HUES64 (cell line): ENCODE results near the gene SNX1. TPM values are rescaled to one million over a fixed set of nuclear protein-coding genes. Genes with fewer than 3 reads are reported as not detected.
"Not testable (repeated sequence)": the region's sequence is repeated elsewhere in the genome, so short reads cannot be mapped to it uniquely, and the experiment has no call there.

Source experiments
- H3K27ac ChIP-seq: 2 replicates; pipeline ENCODE4 v1.7.0; 2013; ENCODE audit warnings: low read depth, low read length, inconsistent platforms
- H3K27me3 ChIP-seq: 2 replicates; pipeline ENCODE4 v1.6.1; 2013; ENCODE audit warnings: mild to moderate bottlenecking, low read length; ENCODE audit not compliant: insufficient read depth
- H3K36me3 ChIP-seq: 2 replicates; pipeline ENCODE4 v1.6.1; 2013; ENCODE audit warnings: mild to moderate bottlenecking, low read length; ENCODE audit not compliant: insufficient read depth
- H3K4me1 ChIP-seq: 2 replicates; pipeline ENCODE4 v1.6.1; 2013; ENCODE audit warnings: mild to moderate bottlenecking, low read length, moderate library complexity; ENCODE audit not compliant: insufficient read depth
- H3K4me3 ChIP-seq: 2 replicates; pipeline ENCODE4 v1.5.1; 2013; ENCODE audit warnings: mild to moderate bottlenecking, low read length, moderate library complexity
- H3K9ac ChIP-seq: 2 replicates; pipeline ENCODE4 v1.6.1; 2013; ENCODE audit warnings: mild to moderate bottlenecking, low read depth, low read length
- H3K9me3 ChIP-seq: 2 replicates; pipeline ENCODE4 v1.6.1; 2013; ENCODE audit warnings: low read depth, low read length; ENCODE audit not compliant: insufficient read depth
- WGBS: fragments of 150-250, 120-280 bp; methylation state at CpG from one replicate; pipeline ENCODE4 v1.1.7; 2013; ENCODE audit warnings: missing lambda C conversion rate; 5-methylcytosine and 5-hydroxymethylcytosine counted together
- polyA plus RNA-seq, 2 experiments: library from polyadenylated mRNA; stranded (reverse); fragments of 50-300 nt; gene quantifications; one replicate each; pipeline ENCODE4 v1.2.3, GENCODE V29; 2013

Gene SNX1, protein sequence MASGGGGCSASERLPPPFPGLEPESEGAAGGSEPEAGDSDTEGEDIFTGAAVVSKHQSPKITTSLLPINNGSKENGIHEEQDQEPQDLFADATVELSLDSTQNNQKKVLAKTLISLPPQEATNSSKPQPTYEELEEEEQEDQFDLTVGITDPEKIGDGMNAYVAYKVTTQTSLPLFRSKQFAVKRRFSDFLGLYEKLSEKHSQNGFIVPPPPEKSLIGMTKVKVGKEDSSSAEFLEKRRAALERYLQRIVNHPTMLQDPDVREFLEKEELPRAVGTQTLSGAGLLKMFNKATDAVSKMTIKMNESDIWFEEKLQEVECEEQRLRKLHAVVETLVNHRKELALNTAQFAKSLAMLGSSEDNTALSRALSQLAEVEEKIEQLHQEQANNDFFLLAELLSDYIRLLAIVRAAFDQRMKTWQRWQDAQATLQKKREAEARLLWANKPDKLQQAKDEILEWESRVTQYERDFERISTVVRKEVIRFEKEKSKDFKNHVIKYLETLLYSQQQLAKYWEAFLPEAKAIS
- 48.6 TPM for polyA plus RNA-seq (2013, experiment 1 of 2)
- 46.7 TPM for polyA plus RNA-seq (2013, experiment 2 of 2)

DNA sequence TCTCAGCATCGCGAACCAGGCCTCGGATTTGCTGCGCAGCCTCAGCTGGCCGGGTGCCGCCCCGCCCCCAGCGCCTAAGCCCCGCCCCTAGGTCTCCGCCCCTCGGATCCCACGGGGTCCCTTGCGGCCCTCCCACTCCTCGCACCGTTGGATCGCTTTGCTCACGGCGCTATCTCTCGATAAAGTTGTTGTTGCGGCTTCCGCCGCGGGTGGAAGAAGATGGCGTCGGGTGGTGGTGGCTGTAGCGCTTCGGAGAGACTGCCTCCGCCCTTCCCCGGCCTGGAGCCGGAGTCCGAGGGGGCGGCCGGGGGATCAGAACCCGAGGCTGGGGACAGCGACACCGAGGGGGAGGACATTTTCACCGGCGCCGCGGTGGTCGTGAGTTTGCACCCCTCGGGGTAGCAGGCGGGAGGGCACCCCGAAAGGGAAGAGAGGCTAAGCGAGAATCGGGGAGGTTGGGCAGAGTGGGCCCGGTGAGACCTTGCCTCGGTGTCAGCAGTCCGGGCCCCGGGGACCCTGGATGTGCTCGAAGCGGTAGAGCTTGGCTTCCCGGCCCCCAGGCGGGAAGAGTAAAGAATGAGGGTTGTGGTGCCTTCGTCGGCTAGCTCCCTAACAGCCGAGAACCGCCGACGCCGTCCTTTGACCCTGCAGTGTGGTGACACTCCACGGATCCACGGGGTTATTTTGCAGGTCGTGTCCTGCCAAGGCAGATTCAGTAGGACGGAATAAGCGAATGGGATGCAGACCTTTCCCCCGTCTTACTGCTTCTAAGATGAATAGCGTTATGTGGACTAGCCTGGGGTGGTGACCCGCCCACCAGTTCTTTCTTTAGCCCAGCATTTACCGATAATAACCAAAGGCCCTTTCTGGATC is at the start of gene SNX1:
Gene SNX1 (plus strand): TSS at position 188 of the 873 bp plus-strand sequence. CDS start 32 bp downstream, at position 220.
- H3K27ac ChIP-seq: peak within 1 kb of the TSS; percentile 63
- H3K36me3 ChIP-seq: no peaks in the 10 kb centered on the region
- under 1% methylated on average over 68 of the region's 70 CpGs for WGBS
- H3K9ac ChIP-seq: peak within 1 kb of the TSS; percentile 79
- peak within 1 kb of the TSS; percentile 87 for H3K4me3 ChIP-seq
- H3K4me1 ChIP-seq: peaks cover 23% of the 10 kb centered on the region; the same call in 1 of the 2 replicates
- no peaks in the 10 kb centered on the region for H3K9me3 ChIP-seq
- no peaks in the 10 kb centered on the region for H3K27me3 ChIP-seq

DNA sequence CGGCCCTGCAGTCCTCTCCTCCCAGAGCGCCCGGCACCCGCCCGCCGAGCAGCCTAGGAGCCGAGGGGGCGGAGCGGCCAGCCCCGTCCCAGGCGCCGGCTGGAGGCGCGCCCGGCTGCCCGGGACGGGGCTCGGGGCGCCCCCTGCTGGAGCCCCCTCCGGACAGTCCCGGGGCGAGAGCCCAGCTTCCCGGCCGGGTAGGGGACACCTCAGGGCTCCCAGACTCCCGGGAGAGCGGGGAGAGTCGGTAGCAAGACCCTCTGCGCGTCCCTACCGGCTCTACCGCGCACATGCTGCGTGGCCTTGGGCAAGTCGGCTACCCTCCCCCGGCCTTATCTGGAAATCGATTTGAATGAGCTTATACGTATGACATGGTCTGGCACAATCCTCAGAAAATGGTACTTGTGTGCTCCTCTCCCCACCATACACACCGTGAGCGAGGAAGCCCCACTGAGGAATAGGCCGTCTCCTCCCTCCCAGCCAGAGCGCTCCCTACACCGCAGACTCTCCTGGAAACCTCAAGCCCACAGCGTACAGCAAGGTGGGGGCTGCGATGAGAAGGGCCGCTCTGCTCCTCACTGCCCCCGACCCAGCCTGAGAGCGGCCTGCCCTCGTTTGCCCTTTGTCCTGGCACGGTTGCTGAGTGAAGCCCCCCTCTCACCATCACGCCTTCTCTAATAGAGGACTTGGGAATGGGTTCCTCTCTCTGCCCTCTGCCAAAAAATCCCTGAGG is 49.2 kb upstream of the SNX1 start, which contains the start of gene DAPK2:
Gene DAPK2 (minus strand): TSS at position 65 of the 733 bp plus-strand sequence. CDS start 6,224 bp downstream, outside the sequence.
- Histone ChIP-seq H3K4me1 (no peaks in the 10 kb centered on the region; the same call in 1 of the 2 replicates), H3K27ac (no peak within 1 kb of the TSS), H3K9me3 (no peaks in the 10 kb centered on the region), H3K36me3 (no peaks in the 10 kb centered on the region), H3K9ac (peak within 1 kb of the TSS; percentile 39), H3K27me3 (peaks cover 48% of the 10 kb centered on the region), H3K4me3 (peak within 1 kb of the TSS; percentile 60)
- 10% methylated on average over 48 of the region's 50 CpGs for WGBS

DNA sequence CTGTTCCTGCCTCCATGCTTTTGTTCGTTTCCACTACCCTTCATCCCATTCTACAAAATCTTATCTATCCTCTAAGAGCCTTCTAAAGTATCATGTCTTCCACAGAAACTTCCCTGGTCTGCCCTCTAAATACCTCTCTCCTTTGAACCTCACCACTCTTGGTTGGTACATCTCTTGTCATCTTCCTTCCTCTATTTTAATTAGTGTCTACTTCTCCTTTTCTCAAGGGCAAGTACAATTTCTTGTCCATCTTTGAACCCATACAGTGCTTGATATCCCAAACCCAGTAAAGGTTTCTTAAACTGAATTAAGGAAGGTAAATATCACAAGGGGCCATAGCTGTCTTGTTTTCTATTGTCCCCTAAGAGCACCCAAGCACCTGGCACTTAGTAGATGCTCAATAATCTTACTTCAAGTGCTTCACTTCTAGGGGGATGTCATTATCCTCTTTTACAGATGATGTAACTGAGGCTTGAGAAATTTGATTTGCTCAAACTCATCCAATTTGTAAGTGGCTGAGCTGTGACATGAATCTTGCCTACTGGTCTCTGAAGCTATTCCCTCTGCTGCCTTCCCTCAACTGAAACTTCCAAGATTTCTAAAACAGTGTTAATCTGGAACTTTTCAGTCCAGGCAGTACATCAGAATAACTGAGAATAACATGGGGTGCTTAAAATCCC is 46.9 kb upstream of the SNX1 start:
- Histone ChIP-seq H3K4me3 (no peak overlapping the region), H3K4me1 (no peaks in the 10 kb centered on the region; the same call in 1 of the 2 replicates), H3K27ac (no peak overlapping the region), H3K36me3 (no peaks in the 10 kb centered on the region), H3K9me3 (no peaks in the 10 kb centered on the region), H3K27me3 (peaks cover 44% of the 10 kb centered on the region), H3K9ac (no peak overlapping the region)
- WGBS: 92% methylated on average over 1 of the region's 1 CpG

DNA sequence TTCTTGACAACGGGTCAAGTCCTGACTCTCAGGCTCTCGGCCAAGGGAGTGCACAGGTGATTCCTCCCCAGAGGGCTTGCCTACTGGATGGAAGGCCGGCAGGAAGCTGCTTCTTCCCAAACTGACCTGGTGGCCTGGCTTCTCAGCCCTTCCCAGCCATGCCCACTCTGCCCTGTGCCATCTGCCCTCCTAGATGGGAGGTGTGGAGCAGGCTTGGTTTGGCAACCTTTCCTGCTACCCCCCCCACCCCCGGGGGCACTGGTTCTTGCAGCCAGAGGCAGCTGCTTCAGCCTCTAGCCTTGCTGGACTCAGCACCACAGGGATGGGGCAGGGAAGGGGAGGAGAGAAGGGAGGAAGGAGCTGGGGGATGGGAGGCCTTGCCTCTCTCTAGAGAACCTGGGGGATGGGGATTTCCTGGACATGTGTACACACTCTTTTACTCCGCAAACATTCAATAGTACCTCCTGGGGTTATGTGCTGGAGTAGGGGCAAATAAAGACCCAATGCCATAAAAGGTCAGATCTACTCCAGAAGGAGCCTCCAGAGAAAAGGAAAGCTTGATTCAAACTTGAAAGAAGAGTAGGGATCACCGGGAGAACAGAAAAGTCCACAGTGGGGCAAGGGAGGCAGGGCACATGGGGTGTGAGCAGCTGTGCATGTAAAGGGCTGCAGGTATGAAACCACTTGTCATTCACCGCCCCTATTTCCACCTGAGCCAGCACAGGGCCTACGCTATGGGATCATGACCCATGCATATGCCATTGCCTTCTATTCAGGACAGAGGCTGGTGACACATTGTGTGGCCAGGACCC is 45.3 kb upstream of the SNX1 start:
- no peak overlapping the region for H3K9ac ChIP-seq
- H3K36me3 ChIP-seq: no peaks in the 10 kb centered on the region
- H3K9me3 ChIP-seq: no peaks in the 10 kb centered on the region
- H3K27ac ChIP-seq: no peak overlapping the region
- 83% methylated on average over 6 of the region's 8 CpGs for WGBS
- H3K4me3 ChIP-seq: no peak overlapping the region
- no peaks in the 10 kb centered on the region; the same call in 1 of the 2 replicates for H3K4me1 ChIP-seq
- H3K27me3 ChIP-seq: peaks cover 28% of the 10 kb centered on the region

DNA sequence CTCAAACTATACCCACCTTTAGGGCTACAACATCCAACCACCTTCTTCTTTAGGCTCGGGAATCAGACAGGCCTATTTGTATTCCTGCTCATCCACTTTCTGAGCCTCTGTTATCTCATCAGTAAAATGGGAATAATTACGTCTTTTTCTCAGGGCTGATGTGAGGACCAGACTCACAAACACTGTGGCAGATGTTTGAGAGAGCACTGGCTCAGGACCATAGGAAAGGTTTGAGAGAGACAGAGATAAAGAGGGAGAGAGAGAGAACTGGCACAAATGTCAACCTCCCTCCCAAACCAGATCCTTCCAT is 44.7 kb upstream of the SNX1 start:
- Histone ChIP-seq H3K27me3 (peaks cover 22% of the 10 kb centered on the region), H3K36me3 (no peaks in the 10 kb centered on the region), H3K9ac (no peak overlapping the region), H3K4me3 (no peak overlapping the region), H3K4me1 (no peaks in the 10 kb centered on the region; the same call in 1 of the 2 replicates), H3K27ac (no peak overlapping the region), H3K9me3 (no peaks in the 10 kb centered on the region)
- 86% methylated on average over 2 of the region's 2 CpGs for WGBS

DNA sequence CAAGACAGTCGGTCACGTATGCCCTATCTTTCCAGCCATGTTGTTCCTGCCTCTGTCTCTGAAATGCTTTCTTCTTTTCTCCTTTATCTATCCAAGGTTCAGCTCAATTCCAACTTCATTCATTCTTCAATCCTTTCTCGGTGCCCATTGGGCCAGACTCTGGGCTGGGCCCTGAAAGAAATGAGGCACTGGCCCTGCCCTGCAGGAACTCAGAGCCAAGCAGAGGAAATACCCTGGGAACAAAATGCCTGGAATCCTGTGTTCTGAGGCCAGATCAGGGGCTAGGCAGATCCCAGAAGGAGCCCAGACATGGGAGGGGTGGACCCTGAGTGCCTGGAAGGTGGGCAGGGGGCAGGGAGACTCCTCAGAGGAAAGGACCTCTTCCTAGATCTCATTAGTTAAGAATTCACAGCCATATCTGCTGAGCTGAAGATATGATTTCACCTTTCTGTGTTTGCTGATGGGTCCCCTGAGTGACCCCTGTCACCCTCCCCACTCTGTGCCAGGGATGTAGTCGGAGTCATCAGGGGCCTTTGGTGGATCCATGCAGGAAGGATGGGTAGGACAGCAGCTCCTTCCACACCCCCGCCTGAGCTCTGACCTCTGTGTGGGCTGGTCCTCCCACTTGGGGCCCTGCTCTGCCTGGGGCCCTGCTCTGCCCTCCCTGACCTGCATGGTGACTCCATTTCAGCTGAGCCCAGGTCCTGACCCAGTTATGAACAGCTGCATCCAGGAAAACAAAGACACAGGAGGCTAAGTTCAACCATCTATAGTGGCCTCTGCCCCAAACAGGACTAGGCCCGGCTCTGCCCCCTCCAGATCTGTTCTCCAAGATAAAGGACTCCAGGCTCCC is 44.1 kb upstream of the SNX1 start:
- Histone ChIP-seq H3K9me3 (no peaks in the 10 kb centered on the region), H3K27me3 (peaks cover 20% of the 10 kb centered on the region), H3K27ac (no peak overlapping the region), H3K9ac (no peak overlapping the region), H3K36me3 (no peaks in the 10 kb centered on the region), H3K4me1 (no peaks in the 10 kb centered on the region; the same call in 1 of the 2 replicates), H3K4me3 (no peak overlapping the region)
- whole genome bisulfite sequencing: 92% methylated on average over 5 of the region's 6 CpGs

DNA sequence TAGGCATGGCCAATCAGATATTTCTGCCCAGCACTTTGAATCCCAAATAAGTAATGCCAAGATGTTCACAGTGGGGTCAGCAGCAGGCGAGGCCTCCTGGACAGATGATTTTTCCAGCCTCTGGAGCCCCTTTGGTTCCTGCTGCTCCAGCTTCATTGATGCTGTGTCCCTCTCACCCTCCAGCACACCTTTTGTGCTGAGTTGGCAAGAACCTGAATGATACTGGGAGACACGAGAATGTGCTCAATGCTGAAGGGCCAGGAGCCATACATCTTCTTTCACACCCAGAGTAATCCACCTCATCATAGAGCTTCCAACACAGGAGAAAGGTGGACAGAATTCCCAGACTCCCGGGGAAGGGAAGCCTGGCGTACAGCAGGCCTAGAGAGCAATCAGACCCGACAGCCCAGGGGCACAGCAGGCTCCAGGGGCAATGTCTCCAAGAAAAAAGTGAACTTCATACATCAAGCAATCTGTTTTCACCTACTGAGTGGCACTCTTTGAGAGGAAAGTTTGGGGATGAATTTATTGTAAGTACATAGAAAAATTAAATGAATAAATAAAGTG is 42.8 kb upstream of the SNX1 start:
- no peaks in the 10 kb centered on the region; the same call in 1 of the 2 replicates for H3K4me1 ChIP-seq
- H3K36me3 ChIP-seq: no peaks in the 10 kb centered on the region
- H3K27me3 ChIP-seq: peaks cover 6% of the 10 kb centered on the region; the same call in 1 of the 2 replicates
- 90% methylated on average over 5 of the region's 5 CpGs for WGBS
- H3K9me3 ChIP-seq: no peaks in the 10 kb centered on the region
- H3K27ac ChIP-seq: no peak overlapping the region
- no peak overlapping the region for H3K4me3 ChIP-seq
- no peak overlapping the region for H3K9ac ChIP-seq

DNA sequence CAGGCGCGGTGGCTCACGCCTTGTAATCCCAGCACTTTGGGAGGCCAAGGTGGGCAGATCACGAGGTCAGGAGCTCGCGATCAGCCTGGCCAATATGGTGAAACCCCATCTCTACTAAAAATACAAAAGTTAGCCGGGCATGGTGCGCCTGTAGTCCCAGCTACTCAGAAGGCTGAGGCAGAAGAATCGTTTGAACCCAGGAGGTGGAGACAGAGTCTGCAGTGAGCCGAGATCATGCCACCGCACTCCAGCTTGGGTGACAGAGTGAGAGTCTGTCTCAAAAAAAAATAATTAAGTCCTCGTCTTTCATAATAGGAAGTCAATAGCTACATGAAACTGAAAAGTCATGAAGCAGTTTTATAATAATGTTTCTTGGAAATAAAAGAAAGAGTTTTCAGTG is 42.1 kb upstream of the SNX1 start:
- H3K36me3 ChIP-seq, H3K27ac ChIP-seq, H3K27me3 ChIP-seq, H3K4me1 ChIP-seq, H3K9ac ChIP-seq, H3K4me3 ChIP-seq, H3K9me3 ChIP-seq: not testable (repeated sequence)
- 89% methylated on average over 12 of the region's 12 CpGs for WGBS

DNA sequence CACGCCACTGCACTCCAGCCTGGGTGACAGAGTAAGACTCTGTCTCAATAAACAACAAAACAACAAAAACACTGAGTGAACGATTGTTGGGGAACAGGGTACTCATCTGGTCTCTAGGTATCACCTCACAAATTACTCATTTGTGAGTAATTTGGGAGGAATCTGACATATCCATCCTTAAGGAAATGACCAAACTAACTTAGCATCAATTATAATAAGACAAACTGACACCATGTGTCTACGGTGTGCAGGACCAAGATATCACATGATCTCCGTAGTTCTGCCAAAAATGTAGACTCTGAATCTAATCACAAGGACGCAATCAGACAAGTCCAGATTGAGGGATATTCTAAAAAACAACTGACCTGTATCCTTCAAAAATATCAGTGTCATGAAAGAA is 37.5 kb upstream of the SNX1 start:
- H3K4me1 ChIP-seq: no peaks in the 10 kb centered on the region
- H3K27ac ChIP-seq: no peak overlapping the region
- no peak overlapping the region for H3K9ac ChIP-seq
- no peaks in the 10 kb centered on the region for H3K9me3 ChIP-seq
- H3K36me3 ChIP-seq: no peaks in the 10 kb centered on the region
- no peak overlapping the region for H3K4me3 ChIP-seq
- H3K27me3 ChIP-seq: no peaks in the 10 kb centered on the region
- WGBS: 90% methylated on average over 5 of the region's 5 CpGs
